Measurements from ENCODE around the gene MAPRE2.

DNA sequence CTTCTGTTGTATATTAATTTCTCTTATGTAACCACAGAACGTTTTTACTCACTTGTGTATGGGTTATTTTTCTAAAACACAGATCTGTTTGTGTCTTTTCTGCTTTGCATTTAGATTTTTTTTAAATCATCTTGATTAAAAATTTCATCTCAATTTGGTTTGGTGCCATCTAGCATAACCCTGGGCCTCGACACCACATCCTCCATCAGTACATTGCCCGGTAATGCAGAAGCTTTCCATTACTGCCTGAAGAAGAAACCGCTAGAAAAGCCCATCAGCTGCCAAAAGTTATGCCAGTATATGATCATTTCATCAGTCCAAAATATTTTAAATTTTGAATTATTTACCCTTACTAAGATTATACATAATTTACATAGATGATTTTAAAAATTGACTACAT, 26.2 kb downstream of the MAPRE2 start:
- no peak for TF ChIP-seq ZNF274 (IDR thresholded peaks at IDR 0.05; ENCODE audit: low read depth, low read length)
- no peak for TF ChIP-seq YY1 (IDR thresholded peaks at IDR 0.05; ENCODE audit: insufficient read depth, insufficient read length)
- no peak for TF ChIP-seq SUZ12 (IDR thresholded peaks at IDR 0.05; ENCODE audit: extremely low read depth, insufficient read depth, insufficient read length)

Data from NT2/D1 (cell line).